SK-N-SH (cell line): ENCODE measurements around the gene OGDH. TPM values are rescaled to one million over a fixed set of nuclear protein-coding genes. Genes with fewer than 3 reads are reported as not detected.

Experiments
- CTCF ChIA-PET: fragments of 300-600, 350-600 bp; formaldehyde crosslinking; extraction: SDS; loops from one replicate; lab custom pipeline; 2021; lab: Yijun Ruan, JAX
- POLR2A ChIA-PET: fragments of 350-600 bp; sonication (Branson Sonifier 250); formaldehyde crosslinking; extraction: SDS; loops from one replicate; lab custom pipeline; 2020; ENCODE audit warnings: antibody characterized with exemption, inconsistent platforms; lab: Yijun Ruan, JAX
- DNase-seq: peaks from one replicate; pipeline ENCODE4 v3.0.0; 2012
- H2AFZ ChIP-seq: fragments of 200-600 bp; sonication (generic); 2 replicates; pipeline ENCODE4 v1.8.1; 2016; ENCODE audit warnings: antibody characterized with exemption, mild to moderate bottlenecking, low read depth
- H3F3A ChIP-seq: fragments of 200-600 bp; sonication (generic); replicated peaks from 2 replicates; pipeline ENCODE3; 2016; ENCODE audit warnings: antibody characterized with exemption, mild to moderate bottlenecking; ENCODE audit not compliant: insufficient read depth
- H3K27ac ChIP-seq, 2 experiments: fragments of 200-500 bp in 1 of 2; fragments of 200-600 bp in 1 of 2; sonication (Bioruptor generic) in 1 of 2; sonication (generic), shearing (Covaris generic) in 1 of 2; 2 replicates each; pipeline versions ENCODE4 v1.5.1 to v1.6.1; 2014 to 2016; ENCODE audit warnings: low read depth in 2 of 2, inconsistent platforms in 1 of 2, low read length in 1 of 2, mild to moderate bottlenecking in 1 of 2, mixed read lengths in 1 of 2
- H3K27me3 ChIP-seq: fragments of 200-600 bp; sonication (generic), shearing (Covaris generic); 2 replicates; pipeline ENCODE4 v1.6.1; 2016; ENCODE audit warnings: mixed run types; ENCODE audit not compliant: insufficient read depth
- H3K36me3 ChIP-seq, 2 experiments: fragments of 200-500 bp in 1 of 2; fragments of 200-600 bp in 1 of 2; sonication (Bioruptor generic) in 1 of 2; sonication (generic) in 1 of 2; replicated peaks in 1 of 2; 2 replicates each; pipeline versions ENCODE3 to v1.5.1; 2014 to 2016; ENCODE audit warnings: low read length in 1 of 2, mild to moderate bottlenecking in 1 of 2; ENCODE audit not compliant: insufficient read depth in 2 of 2, control insufficient read depth in 1 of 2
- H3K4me1 ChIP-seq, 2 experiments: fragments of 200-500 bp in 1 of 2; fragments of 200-600 bp in 1 of 2; sonication (Bioruptor generic) in 1 of 2; sonication (generic), shearing (Covaris generic) in 1 of 2; 2 replicates each; pipeline versions ENCODE4 v1.5.1 to v1.6.1; 2014 to 2016; ENCODE audit warnings: low read depth in 1 of 2, low read length in 1 of 2, mixed run types in 1 of 2; ENCODE audit not compliant: insufficient read depth in 2 of 2, control insufficient read depth in 1 of 2
- H3K4me2 ChIP-seq: fragments of 200-600 bp; sonication (generic), shearing (Covaris generic); 2 replicates; pipeline ENCODE4 v1.6.1; 2017; ENCODE audit warnings: mixed run types
- H3K4me3 ChIP-seq, 2 experiments: fragments of 200-500 bp in 1 of 2; fragments of 200-600 bp in 1 of 2; sonication (Bioruptor generic) in 1 of 2; sonication (generic), shearing (Covaris generic) in 1 of 2; 2 replicates each; pipeline versions ENCODE4 v1.5.1 to v1.8.1; 2014 to 2016; ENCODE audit warnings: low read depth in 2 of 2, inconsistent platforms in 1 of 2, low read length in 1 of 2, mild to moderate bottlenecking in 1 of 2, mixed read lengths in 1 of 2, moderate library complexity in 1 of 2
- H3K79me2 ChIP-seq: fragments of 200-600 bp; sonication (generic); 2 replicates; pipeline ENCODE4 v1.8.1; 2017; ENCODE audit warnings: mild to moderate bottlenecking; ENCODE audit not compliant: insufficient read depth
- H3K9ac ChIP-seq: fragments of 200-600 bp; sonication (generic); 2 replicates; pipeline ENCODE4 v1.6.1; 2017; ENCODE audit warnings: mixed run types
- H3K9me2 ChIP-seq: fragments of 200-600 bp; sonication (generic); 2 replicates; pipeline ENCODE4 v1.6.1; 2017; ENCODE audit warnings: mixed run types
- H3K9me3 ChIP-seq: fragments of 200-600 bp; sonication (generic); 2 replicates; pipeline ENCODE4 v1.6.1; 2017; ENCODE audit warnings: mixed run types, mild to moderate bottlenecking, moderate library complexity
- H4K20me1 ChIP-seq: fragments of 200-600 bp; sonication (generic); 2 replicates; pipeline ENCODE4 v1.6.1; 2017; ENCODE audit warnings: mild to moderate bottlenecking, mixed run types; ENCODE audit not compliant: insufficient read depth
- CHD2 ChIP-seq: fragments of 150-350 bp; IDR thresholded peaks from 2 replicates; pipeline ENCODE4 v1.6.1; 2018; ENCODE audit warnings: low read length; ENCODE audit not compliant: partially characterized antibody
- EZH2phosphoT487 ChIP-seq: fragments of 200-600 bp; sonication (generic); IDR thresholded peaks from 2 replicates; pipeline ENCODE4 v1.6.1; 2017; ENCODE audit warnings: low read depth, mixed run types, mild to moderate bottlenecking, antibody characterized with exemption, moderate library complexity, borderline replicate concordance
- FOXJ3 ChIP-seq: sonication (generic); formaldehyde crosslinking; IDR thresholded peaks from 2 replicates; pipeline ENCODE4 v1.5.1; 2020; ENCODE audit warnings: mild to moderate bottlenecking, missing genetic modification reagents
- GABPA ChIP-seq: IDR thresholded peaks from 2 replicates; pipeline ENCODE4 v1.4.0; 2012; ENCODE audit warnings: low read depth, mild to moderate bottlenecking
- GATA2 ChIP-seq: sonication (generic); formaldehyde crosslinking; IDR thresholded peaks from 2 replicates; pipeline ENCODE4 v1.5.0; 2020; ENCODE audit warnings: mild to moderate bottlenecking, missing genetic modification reagents
- JUND ChIP-seq: IDR thresholded peaks from 2 replicates; pipeline ENCODE4 v1.4.0; 2012
- MAX ChIP-seq: IDR thresholded peaks from 2 replicates; pipeline ENCODE4 v1.4.0; 2012; ENCODE audit warnings: low read depth
- PBX3 ChIP-seq: IDR thresholded peaks from 2 replicates; pipeline ENCODE4; 2012
- RAD21 ChIP-seq: IDR thresholded peaks from 2 replicates; pipeline ENCODE4 v1.6.1; 2012; ENCODE audit warnings: mild to moderate bottlenecking, low read length
- RXRA ChIP-seq: IDR thresholded peaks from 2 replicates; pipeline ENCODE4 v1.4.0; 2012; ENCODE audit warnings: low read depth, mild to moderate bottlenecking, borderline replicate concordance
- SMC3 ChIP-seq: IDR thresholded peaks from 2 replicates; pipeline ENCODE4 v1.6.1; 2012; ENCODE audit warnings: low read depth, low read length, improper control_type of control experiment
- WGBS: methylation state at CpG from one replicate; pipeline ENCODE4 v1.1.6; 2017; ENCODE audit warnings: low lambda C conversion rate; 5-methylcytosine and 5-hydroxymethylcytosine counted together
- polyA plus RNA-seq, 3 experiments: library from polyadenylated mRNA; depleted of rRNA; stranded (reverse); fragments of >200 nt; gene quantifications; 2 replicates each; pipeline ENCODE4 v1.2.3, GENCODE V29; 2012
- TF ChIP-seq, protein P1 (sequence below): IDR thresholded peaks from 2 replicates; pipeline ENCODE4 v1.4.0; 2012; ENCODE audit warnings: low read depth, borderline replicate concordance
- TF ChIP-seq, protein P2 (sequence below): IDR thresholded peaks from 2 replicates; pipeline ENCODE4 v1.4.0; 2012; ENCODE audit warnings: low read depth, borderline replicate concordance
- TF ChIP-seq, protein P3 (sequence below): IDR thresholded peaks from 2 replicates; pipeline ENCODE4 v1.6.1; 2012; ENCODE audit warnings: mild to moderate bottlenecking, low read depth, low read length, moderate library complexity

Gene OGDH
- polyA plus RNA-seq, 1 of the 3 experiments (the other 2 are of a cell fraction) = 69.4 TPM

DNA sequence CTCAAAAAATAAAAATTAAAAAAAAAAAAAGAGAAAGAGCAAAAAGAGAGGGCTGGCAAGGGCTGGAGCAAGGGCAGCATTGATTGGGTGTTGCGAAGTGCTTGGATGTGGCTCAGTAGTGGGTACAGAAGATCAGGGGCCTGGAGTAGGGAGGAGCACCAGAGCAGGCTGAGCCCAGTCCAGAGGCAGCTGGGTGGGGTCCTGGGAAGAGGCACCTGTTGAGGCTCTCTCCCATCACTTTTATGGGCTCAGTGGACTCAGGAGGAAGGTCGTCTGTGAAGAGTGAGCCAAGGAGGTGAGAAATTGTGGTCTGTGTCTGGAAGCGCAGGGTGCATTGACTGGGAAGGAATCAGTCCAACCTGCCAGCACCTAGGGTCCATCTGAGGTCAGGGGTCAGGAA is 130.5 kb downstream of the OGDH start (continued):
- no peak for TF ChIP-seq RAD21
- TF ChIP-seq GATA2 (CRISPR knock-in tag) = no peak
- TF ChIP-seq JUND = no peak
- TF ChIP-seq SMC3 = no peak
- no peak for TF ChIP-seq MAX

GRCh38 chr7:44738051-44738723 is 131.8 kb downstream of the OGDH start:
- Histone ChIP-seq H3K4me2 (no peak overlapping the region), H3K9me3 (no peaks in the 10 kb centered on the region), H3K36me3 (no peaks in the 10 kb centered on the region), H3K4me1 (peaks cover 0 to 15% of the 10 kb centered on the region in 2 experiments; a peak in 3 of 4 replicates), H3K9ac (no peak overlapping the region), H3K4me3 (no peak overlapping the region), H4K20me1 (no peaks in the 10 kb centered on the region), H3F3A (peaks cover 28% of the 10 kb centered on the region), H3K27me3 (no peaks in the 10 kb centered on the region), H3K27ac (no peak overlapping the region)
- CTCF ChIA-PET = no interaction called here
- 96% methylated on average over 4 of the region's 4 CpGs for WGBS
- TF ChIP-seq PBX3 (no peak), RXRA (no peak), EZH2phosphoT487 (no peak), CHD2 (no peak), FOXJ3 (CRISPR knock-in tag) (no peak), GABPA (no peak), JUND (no peak)
- TF ChIP-seq, protein P1, sequence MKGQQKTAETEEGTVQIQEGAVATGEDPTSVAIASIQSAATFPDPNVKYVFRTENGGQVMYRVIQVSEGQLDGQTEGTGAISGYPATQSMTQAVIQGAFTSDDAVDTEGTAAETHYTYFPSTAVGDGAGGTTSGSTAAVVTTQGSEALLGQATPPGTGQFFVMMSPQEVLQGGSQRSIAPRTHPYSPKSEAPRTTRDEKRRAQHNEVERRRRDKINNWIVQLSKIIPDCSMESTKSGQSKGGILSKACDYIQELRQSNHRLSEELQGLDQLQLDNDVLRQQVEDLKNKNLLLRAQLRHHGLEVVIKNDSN = no peak
- TF ChIP-seq, protein P2, sequence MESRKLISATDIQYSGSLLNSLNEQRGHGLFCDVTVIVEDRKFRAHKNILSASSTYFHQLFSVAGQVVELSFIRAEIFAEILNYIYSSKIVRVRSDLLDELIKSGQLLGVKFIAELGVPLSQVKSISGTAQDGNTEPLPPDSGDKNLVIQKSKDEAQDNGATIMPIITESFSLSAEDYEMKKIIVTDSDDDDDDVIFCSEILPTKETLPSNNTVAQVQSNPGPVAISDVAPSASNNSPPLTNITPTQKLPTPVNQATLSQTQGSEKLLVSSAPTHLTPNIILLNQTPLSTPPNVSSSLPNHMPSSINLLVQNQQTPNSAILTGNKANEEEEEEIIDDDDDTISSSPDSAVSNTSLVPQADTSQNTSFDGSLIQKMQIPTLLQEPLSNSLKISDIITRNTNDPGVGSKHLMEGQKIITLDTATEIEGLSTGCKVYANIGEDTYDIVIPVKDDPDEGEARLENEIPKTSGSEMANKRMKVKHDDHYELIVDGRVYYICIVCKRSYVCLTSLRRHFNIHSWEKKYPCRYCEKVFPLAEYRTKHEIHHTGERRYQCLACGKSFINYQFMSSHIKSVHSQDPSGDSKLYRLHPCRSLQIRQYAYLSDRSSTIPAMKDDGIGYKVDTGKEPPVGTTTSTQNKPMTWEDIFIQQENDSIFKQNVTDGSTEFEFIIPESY = no peak
- TF ChIP-seq, protein P3, sequence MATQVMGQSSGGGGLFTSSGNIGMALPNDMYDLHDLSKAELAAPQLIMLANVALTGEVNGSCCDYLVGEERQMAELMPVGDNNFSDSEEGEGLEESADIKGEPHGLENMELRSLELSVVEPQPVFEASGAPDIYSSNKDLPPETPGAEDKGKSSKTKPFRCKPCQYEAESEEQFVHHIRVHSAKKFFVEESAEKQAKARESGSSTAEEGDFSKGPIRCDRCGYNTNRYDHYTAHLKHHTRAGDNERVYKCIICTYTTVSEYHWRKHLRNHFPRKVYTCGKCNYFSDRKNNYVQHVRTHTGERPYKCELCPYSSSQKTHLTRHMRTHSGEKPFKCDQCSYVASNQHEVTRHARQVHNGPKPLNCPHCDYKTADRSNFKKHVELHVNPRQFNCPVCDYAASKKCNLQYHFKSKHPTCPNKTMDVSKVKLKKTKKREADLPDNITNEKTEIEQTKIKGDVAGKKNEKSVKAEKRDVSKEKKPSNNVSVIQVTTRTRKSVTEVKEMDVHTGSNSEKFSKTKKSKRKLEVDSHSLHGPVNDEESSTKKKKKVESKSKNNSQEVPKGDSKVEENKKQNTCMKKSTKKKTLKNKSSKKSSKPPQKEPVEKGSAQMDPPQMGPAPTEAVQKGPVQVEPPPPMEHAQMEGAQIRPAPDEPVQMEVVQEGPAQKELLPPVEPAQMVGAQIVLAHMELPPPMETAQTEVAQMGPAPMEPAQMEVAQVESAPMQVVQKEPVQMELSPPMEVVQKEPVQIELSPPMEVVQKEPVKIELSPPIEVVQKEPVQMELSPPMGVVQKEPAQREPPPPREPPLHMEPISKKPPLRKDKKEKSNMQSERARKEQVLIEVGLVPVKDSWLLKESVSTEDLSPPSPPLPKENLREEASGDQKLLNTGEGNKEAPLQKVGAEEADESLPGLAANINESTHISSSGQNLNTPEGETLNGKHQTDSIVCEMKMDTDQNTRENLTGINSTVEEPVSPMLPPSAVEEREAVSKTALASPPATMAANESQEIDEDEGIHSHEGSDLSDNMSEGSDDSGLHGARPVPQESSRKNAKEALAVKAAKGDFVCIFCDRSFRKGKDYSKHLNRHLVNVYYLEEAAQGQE = no peak
- TF ChIP-seq, all 33 proteins: peak for 0
- no peaks in the 10 kb centered on the region for H3K9me2 ChIP-seq
- POLR2A ChIA-PET = no interaction called here
- H3K79me2 ChIP-seq = no peaks in the 10 kb centered on the region
- no peak overlapping the region for H2AFZ ChIP-seq
- DNase-seq = no peak
